ENCODE data around the gene SASH3. TPM values are rescaled to one million over a fixed set of nuclear protein-coding genes. Genes with fewer than 3 reads are reported as not detected.

SASH3 gene
- total RNA-seq, 2 donors from 2014 or later = 2.9 to 4.5 TPM

GRCh38 chrX:129823115-129823514, 43.4 kb downstream of the SASH3 start:
- H3K36me3 ChIP-seq = no peaks in the 10 kb centered on the region
- H3K4me1 ChIP-seq = no peaks in the 10 kb centered on the region
- no peak overlapping the region for H3K4me3 ChIP-seq
- H3K27ac ChIP-seq = no peak overlapping the region
- TF ChIP-seq, protein P1, sequence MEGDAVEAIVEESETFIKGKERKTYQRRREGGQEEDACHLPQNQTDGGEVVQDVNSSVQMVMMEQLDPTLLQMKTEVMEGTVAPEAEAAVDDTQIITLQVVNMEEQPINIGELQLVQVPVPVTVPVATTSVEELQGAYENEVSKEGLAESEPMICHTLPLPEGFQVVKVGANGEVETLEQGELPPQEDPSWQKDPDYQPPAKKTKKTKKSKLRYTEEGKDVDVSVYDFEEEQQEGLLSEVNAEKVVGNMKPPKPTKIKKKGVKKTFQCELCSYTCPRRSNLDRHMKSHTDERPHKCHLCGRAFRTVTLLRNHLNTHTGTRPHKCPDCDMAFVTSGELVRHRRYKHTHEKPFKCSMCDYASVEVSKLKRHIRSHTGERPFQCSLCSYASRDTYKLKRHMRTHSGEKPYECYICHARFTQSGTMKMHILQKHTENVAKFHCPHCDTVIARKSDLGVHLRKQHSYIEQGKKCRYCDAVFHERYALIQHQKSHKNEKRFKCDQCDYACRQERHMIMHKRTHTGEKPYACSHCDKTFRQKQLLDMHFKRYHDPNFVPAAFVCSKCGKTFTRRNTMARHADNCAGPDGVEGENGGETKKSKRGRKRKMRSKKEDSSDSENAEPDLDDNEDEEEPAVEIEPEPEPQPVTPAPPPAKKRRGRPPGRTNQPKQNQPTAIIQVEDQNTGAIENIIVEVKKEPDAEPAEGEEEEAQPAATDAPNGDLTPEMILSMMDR (IDR thresholded peaks at IDR 0.05) = peak; percentile 41
- no peak overlapping the region for H3K9ac ChIP-seq (ENCODE audit: low read depth in 2 of 2, low read length in 2 of 2)
- no peaks in the 10 kb centered on the region for H3K9me3 ChIP-seq
- no peaks in the 10 kb centered on the region for H3K27me3 ChIP-seq
- DNase-seq = peak; percentile 43
- intact Hi-C loops (cut with DNase I) = no loop called here

DNA sequence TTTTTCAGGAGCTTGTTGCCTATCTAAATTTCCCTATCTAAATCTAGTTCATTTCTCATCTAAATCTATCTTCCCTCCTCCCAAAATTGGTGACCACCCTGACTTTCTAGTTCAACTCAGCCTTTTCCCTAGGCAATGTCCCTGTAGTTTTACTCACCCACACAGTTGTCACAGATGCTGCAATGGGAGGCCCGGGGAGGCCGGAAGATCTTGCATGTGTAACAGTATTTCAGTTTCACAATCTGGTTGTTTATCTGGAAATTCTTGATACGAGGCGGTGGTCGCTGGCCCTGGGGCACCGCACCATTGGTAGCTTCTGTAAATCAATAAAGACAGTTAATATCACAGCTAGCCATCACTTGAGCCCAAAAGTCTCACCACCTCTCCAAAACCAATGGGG, 43.8 kb downstream of the SASH3 start:
- TF ChIP-seq, protein P1 (IDR thresholded peaks at IDR 0.05) = no peak
- no peak overlapping the region for H3K9ac ChIP-seq (ENCODE audit: low read depth in 2 of 2, low read length in 2 of 2)
- H3K27ac ChIP-seq = no peak overlapping the region
- no peaks in the 10 kb centered on the region for H3K4me1 ChIP-seq
- no peak overlapping the region for H3K4me3 ChIP-seq
- no peak for DNase-seq
- H3K27me3 ChIP-seq = no peaks in the 10 kb centered on the region
- no peaks in the 10 kb centered on the region for H3K36me3 ChIP-seq
- intact Hi-C loops (cut with DNase I) = no loop called here
- no peaks in the 10 kb centered on the region for H3K9me3 ChIP-seq

DNA sequence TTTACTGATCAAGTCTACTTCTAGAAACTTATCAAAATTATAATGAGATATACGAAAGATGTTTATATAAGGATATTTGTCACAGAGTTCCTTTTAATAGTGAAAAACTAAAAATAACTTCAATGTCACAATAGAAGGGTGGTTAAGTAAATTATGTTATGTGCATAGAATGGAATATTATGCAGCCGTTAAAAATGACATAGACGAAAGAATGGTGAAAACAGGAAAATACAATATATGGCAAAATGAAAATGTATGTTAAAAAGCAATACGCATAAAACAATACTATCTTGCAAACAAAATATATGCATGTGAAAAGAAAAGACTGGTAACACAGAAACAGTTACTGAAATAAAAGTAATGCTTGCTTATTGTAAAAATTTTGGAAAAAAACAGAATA, 44.9 kb downstream of the SASH3 start:
- intact Hi-C loops (cut with DNase I) = no loop called here
- no peak for DNase-seq
- Histone ChIP-seq H3K4me1 (no peaks in the 10 kb centered on the region), H3K27me3 (no peaks in the 10 kb centered on the region), H3K9ac (ENCODE audit: low read depth in 2 of 2, low read length in 2 of 2) (no peak overlapping the region), H3K27ac (no peak overlapping the region), H3K4me3 (no peak overlapping the region), H3K36me3 (no peaks in the 10 kb centered on the region), H3K9me3 (no peaks in the 10 kb centered on the region)
- TF ChIP-seq, protein P1 (IDR thresholded peaks at IDR 0.05) = no peak

DNA sequence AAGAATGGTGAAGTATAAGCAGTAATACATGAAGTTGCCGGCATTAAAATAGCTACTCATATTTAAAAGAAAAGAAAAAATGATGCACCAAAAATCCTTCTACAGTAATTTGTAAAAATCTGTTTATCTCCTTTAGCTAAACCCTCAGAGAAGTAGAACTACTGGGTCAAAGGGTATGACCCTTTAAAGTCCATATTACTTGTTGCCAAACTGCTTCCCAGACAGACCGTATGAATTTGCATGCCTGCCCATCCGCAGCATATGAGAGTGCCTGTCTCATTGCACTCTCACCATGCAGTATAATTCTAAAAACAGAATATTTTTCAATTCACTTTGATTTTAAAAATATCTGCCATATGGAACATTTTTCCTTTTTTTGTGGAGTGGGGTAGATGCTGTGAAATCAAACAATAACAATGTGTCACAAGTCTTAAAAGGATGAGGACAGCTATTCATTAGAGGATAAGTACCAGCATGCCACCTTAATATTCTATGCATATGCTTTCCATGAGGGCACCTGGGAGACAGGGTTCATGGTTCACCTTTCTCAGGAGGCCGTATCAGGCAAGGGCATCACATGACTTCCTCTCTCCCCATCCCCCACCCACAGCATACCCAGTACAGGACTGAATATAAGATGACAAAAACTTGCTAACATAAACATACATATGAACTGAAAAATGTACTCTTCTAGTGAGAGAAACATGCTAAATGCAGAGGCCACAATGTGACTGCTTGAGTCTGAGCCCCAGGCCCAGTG, 46.2 kb downstream of the SASH3 start:
- H3K9me3 ChIP-seq = no peaks in the 10 kb centered on the region
- intact Hi-C loops (cut with DNase I) = no loop called here
- no peak overlapping the region for H3K4me3 ChIP-seq
- H3K27ac ChIP-seq = no peak overlapping the region
- no peaks in the 10 kb centered on the region for H3K4me1 ChIP-seq
- peak; percentile 31 for DNase-seq
- no peaks in the 10 kb centered on the region for H3K36me3 ChIP-seq
- no peak overlapping the region for H3K9ac ChIP-seq (ENCODE audit: low read depth in 2 of 2, low read length in 2 of 2)
- no peaks in the 10 kb centered on the region for H3K27me3 ChIP-seq
- TF ChIP-seq, protein P1 (IDR thresholded peaks at IDR 0.05) = no peak

- no peaks in the 10 kb centered on the region for H3K27me3 ChIP-seq
- no peaks in the 10 kb centered on the region for H3K4me1 ChIP-seq
- no peaks in the 10 kb centered on the region for H3K9me3 ChIP-seq
- no peak overlapping the region for H3K4me3 ChIP-seq
- TF ChIP-seq, protein P1 (IDR thresholded peaks at IDR 0.05) = no peak
- intact Hi-C loops (cut with DNase I) = no loop called here
- H3K36me3 ChIP-seq = no peaks in the 10 kb centered on the region
- no peak for DNase-seq
- no peak overlapping the region for H3K9ac ChIP-seq (ENCODE audit: low read depth in 2 of 2, low read length in 2 of 2)
- H3K27ac ChIP-seq = no peak overlapping the region
Observed at GRCh38 chrX:129830494-129830893, 50.7 kb downstream of the SASH3 start.

All from colonic mucosa (tissue), 4 donors.